ES-I3 (cell line): ENCODE results near the gene HTR1E.

Source experiments
- H3K36me3 ChIP-seq: 2 replicates; pipeline ENCODE4 v1.6.1; 2013; ENCODE audit warnings: mild to moderate bottlenecking, low read length, control low read depth, moderate library complexity; ENCODE audit not compliant: insufficient read depth
- H3K4me1 ChIP-seq: 2 replicates; pipeline ENCODE4 v1.6.1; 2013; ENCODE audit warnings: mild to moderate bottlenecking, control low read depth, low read length; ENCODE audit not compliant: insufficient read depth
- H3K9ac ChIP-seq: 2 replicates; pipeline ENCODE4 v1.6.1; 2013; ENCODE audit warnings: low read depth, mild to moderate bottlenecking, low read length, moderate library complexity
- H3K9me3 ChIP-seq: 2 replicates; pipeline ENCODE4 v1.6.1; 2013; ENCODE audit warnings: mild to moderate bottlenecking, low read length, moderate library complexity; ENCODE audit not compliant: control insufficient read depth, insufficient read depth

HTR1E gene

DNA sequence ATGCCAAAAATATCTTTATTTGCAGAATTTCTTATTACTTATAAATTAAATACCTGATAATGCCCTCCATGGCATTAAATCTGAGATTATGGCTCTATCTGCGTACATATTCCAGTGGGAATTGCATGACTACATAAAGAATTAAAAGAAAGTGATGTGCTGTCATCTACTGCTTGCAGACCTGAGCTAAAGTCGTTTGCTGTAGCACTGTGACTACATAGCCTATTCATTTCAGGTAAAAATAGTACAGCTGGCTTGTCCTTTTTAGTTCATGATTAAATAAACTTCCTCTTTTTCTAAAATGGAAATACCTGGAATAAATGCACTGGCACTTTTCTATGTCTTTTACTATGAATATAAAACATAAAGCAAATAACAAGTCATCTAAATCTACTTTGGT, 79.4 kb downstream of the HTR1E start:
- no peaks in the 10 kb centered on the region for H3K36me3 ChIP-seq

GRCh38 chr6:87027021-87027420, 89.7 kb downstream of the HTR1E start:
- no peaks in the 10 kb centered on the region for H3K9me3 ChIP-seq
- H3K36me3 ChIP-seq: no peaks in the 10 kb centered on the region
- no peak overlapping the region for H3K9ac ChIP-seq
- H3K4me1 ChIP-seq: no peaks in the 10 kb centered on the region

More for the DNA sequence above, 79.4 kb downstream of the HTR1E start:
- Histone ChIP-seq H3K4me1 (no peaks in the 10 kb centered on the region), H3K9ac (no peak overlapping the region), H3K9me3 (no peaks in the 10 kb centered on the region)

- Histone ChIP-seq H3K9ac (no peak overlapping the region), H3K36me3 (no peaks in the 10 kb centered on the region), H3K9me3 (no peaks in the 10 kb centered on the region), H3K4me1 (no peaks in the 10 kb centered on the region)
Observed at GRCh38 chr6:87029711-87030314, 92.5 kb downstream of the HTR1E start.

DNA sequence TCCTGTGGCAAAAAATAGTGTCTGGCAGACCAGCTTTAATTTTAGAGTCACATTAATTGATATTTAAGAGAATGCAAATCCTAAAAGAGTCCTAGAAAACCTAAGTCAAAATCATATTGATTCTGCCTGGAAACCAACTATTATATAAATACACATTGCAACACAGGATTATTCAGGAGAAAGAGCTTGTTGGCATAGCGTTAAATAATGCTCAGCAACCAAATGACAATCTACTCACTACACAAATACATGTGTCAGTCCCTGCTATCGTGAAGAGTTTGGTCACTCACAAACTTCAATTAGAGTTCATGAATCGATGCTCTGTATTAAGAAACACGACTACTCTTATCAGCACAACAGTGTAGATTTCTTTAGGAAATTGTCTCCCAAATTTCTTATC, 103.4 kb downstream of the HTR1E start:
- no peak overlapping the region for H3K9ac ChIP-seq
- H3K36me3 ChIP-seq: no peaks in the 10 kb centered on the region
- H3K4me1 ChIP-seq: no peaks in the 10 kb centered on the region
- no peaks in the 10 kb centered on the region for H3K9me3 ChIP-seq

DNA sequence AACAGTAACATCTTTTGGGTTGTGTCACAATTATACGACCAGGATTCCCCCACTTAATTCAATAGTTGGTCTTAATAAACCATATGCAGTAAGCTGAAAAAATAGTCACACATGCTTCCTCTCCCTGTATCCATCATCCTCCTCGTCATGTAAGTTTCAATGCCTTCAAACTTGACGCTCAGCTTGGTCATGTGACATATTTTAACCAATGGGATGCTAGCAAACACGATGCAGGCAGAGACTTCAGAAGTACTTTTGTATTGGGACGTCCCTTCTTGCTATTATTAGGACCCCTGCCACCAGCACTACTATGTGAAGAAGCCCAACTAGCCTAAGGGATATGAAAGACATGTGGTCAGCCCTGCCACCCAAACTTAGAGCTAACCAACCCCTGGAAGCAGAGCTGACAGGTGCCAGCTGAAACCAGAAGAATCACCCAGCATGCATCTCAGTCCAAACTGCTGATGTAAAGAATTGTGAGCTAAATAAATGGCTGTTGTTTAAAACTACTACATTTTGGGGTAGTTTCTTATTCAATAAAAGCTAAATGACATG, 108.3 kb downstream of the HTR1E start:
- no peak overlapping the region for H3K9ac ChIP-seq
- H3K36me3 ChIP-seq: no peaks in the 10 kb centered on the region
- no peaks in the 10 kb centered on the region for H3K9me3 ChIP-seq

GRCh38 chr6:87049779-87050178, 112.5 kb downstream of the HTR1E start:
- Histone ChIP-seq H3K4me1 (no peaks in the 10 kb centered on the region), H3K36me3 (no peaks in the 10 kb centered on the region), H3K9ac (no peak overlapping the region)

More for the DNA sequence above, 108.3 kb downstream of the HTR1E start:
- H3K4me1 ChIP-seq: no peaks in the 10 kb centered on the region

DNA sequence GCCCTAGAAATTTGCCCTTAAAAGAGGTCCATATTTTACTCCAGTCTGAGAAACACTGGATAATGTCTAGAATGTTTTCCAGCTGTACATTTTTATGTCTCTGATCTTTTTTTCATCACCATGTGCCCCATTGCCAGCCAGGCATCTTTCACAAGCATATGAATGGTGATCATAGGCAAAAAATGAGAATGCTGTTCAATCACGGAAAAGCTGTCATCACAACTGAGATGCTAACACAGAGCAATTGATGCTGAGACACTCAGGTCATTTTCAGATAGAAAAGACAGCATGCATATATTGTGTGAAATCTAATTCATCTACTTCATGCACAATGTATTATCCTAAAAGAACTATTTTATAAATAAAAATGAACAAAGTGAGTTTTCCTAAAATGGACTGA, 116.0 kb downstream of the HTR1E start:
- Histone ChIP-seq H3K9me3 (no peaks in the 10 kb centered on the region), H3K4me1 (no peaks in the 10 kb centered on the region), H3K9ac (no peak overlapping the region), H3K36me3 (no peaks in the 10 kb centered on the region)

More at GRCh38 chr6:87049779-87050178, 112.5 kb downstream of the HTR1E start:
- no peaks in the 10 kb centered on the region for H3K9me3 ChIP-seq

DNA sequence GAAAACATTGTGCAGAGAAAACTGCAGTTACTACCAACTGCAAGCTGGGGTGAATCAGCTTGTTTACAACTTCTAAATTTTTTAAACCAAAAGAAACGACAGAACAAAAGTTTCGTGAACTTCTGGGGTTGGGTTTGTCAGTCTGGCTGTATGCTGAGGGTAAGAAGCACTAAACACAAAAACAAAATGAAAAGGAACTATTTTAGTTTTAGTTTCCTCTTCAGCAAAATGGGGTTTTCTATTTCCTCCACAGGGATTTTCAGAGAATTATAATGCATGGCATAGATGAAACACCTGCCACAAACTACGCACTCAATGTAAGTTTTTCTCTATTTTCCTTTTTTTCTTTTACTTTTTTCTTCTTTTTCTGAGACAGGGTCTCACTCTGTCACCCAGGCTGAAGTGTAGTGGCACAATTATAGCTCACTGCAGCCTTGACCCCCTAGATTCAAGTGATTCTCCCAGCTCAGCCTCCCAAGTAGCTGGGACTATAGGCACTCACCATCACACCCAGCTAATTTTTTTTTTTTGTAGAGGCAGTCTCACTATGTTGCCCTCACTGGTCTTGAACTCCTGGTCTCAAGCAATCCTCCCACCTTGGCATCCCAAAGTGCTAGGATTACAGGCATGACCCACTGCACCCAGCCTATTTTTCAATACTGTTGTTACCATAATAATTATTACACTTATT, 117.0 kb downstream of the HTR1E start:
- no peaks in the 10 kb centered on the region for H3K9me3 ChIP-seq
- H3K36me3 ChIP-seq: no peaks in the 10 kb centered on the region
- H3K4me1 ChIP-seq: no peaks in the 10 kb centered on the region
- H3K9ac ChIP-seq: no peak overlapping the region

DNA sequence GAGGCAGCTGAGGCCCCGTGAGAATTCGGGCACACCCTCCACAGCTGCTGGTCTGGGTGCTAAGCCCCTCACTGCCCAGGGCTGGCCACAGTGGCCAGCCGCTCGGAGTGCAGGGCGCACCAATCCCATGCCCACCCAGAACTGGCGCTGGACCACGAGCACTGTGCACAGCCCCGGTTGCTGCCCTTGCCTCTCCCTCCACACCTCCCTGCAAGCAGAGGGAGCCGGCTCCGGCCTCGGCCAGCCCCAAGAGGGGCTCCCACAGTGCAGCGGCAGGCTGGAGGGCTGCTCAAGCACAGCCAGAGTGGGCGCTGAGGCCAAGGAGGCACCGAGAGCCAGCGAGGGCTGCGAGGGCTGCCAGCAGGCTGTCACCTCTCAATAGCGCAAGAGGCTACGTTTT, 122.6 kb downstream of the HTR1E start:
- no peaks in the 10 kb centered on the region for H3K36me3 ChIP-seq
- H3K9me3 ChIP-seq: no peaks in the 10 kb centered on the region
- no peak overlapping the region for H3K9ac ChIP-seq
- no peaks in the 10 kb centered on the region for H3K4me1 ChIP-seq

DNA sequence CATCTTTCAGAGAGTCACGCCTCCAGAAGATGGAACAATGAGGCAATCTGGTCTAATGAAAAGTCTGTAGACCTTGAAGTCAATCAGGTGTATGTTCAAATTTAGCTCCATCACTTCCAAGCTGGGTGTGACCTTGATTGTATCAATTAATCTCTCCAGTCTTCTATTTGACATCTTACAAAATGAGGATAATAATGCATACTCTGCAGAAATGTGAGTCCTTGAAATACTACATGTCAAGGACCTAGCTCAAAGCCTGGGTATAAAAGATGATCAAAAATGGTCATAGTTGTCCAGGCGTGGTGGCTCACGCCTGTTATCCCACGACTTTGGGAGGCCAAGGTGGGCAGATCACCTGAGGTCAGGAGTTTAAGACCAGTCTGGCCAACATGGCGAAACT, 127.8 kb downstream of the HTR1E start:
- no peaks in the 10 kb centered on the region for H3K9me3 ChIP-seq
- no peak overlapping the region for H3K9ac ChIP-seq
- no peaks in the 10 kb centered on the region for H3K36me3 ChIP-seq
- H3K4me1 ChIP-seq: peaks cover 3% of the 10 kb centered on the region; the same call in 1 of the 2 replicates
